Ascending aorta (tissue), 2 donors: ENCODE measurements around the gene INTU. TPM values are rescaled to one million over a fixed set of nuclear protein-coding genes. Genes with fewer than 3 reads are reported as not detected.

Source experiments
- DNase-seq, 2 donors: peaks; one replicate each; pipeline ENCODE4 v3.0.0-alpha.2; 2019; ENCODE audit warnings: low spot score in 2 of 2
- H3K27ac ChIP-seq, 2 donors: fragments of 200-600 bp; sonication (generic); one replicate each; pipeline ENCODE4 v1.5.1; 2016 to 2017; ENCODE audit warnings: mild to moderate bottlenecking in 1 of 2
- H3K27me3 ChIP-seq: fragments of 200-600 bp; sonication (generic); one replicate; pipeline ENCODE4 v1.5.1; 2017
- H3K36me3 ChIP-seq, 2 donors: fragments of 200-600 bp; sonication (generic); one replicate each; pipeline ENCODE4 v1.5.1; 2016
- H3K4me1 ChIP-seq, 2 donors: fragments of 200-600 bp; sonication (generic); one replicate each; pipeline ENCODE4 v1.5.1; 2016 to 2017; ENCODE audit warnings: mild to moderate bottlenecking in 1 of 2
- H3K4me3 ChIP-seq, 2 donors: fragments of 200-600 bp; sonication (generic); one replicate each; pipeline ENCODE4 v1.5.1; 2016 to 2017; ENCODE audit warnings: mild to moderate bottlenecking in 1 of 2
- H3K9me3 ChIP-seq, 2 donors: fragments of 200-600 bp; sonication (generic); one replicate each; pipeline ENCODE4 v1.5.1; 2016
- CTCF ChIP-seq, 3 experiments: fragments of 200-600 bp in 2 of 3; fragments of 450-650 bp in 1 of 3; sonication (generic) in 2 of 3; IDR thresholded peaks; one replicate each; pipeline ENCODE4 v1.5.1; 2016 to 2019; ENCODE audit warnings: antibody characterized with exemption in 3 of 3, mild to moderate bottlenecking in 1 of 3, moderate library complexity in 1 of 3
- intact Hi-C: fragments of 100-400 bp; cut with DNase I; formaldehyde crosslinking; loops from one replicate; pipeline ENCODE4 v1.15.1; 2023
- total RNA-seq: library from RNA; depleted of rRNA; stranded (reverse); fragments of >200 nt; gene quantifications from one replicate; pipeline ENCODE4 v1.1.0, GENCODE V29; 2016

Gene INTU
- total RNA-seq, 1 donor from 2014 or later: 3.1 TPM

- intact Hi-C loops: loop anchor here (1.0 kb wide), 1 partner anchor 127 kb away; no protein-coding TSS in a partner anchor
- Histone ChIP-seq H3K9me3 (no peaks in the 10 kb centered on the region), H3K36me3 (no peaks in the 10 kb centered on the region)
Measured at GRCh38 chr4:127604949-127605709, 27.6 kb upstream of the INTU start.

GRCh38 chr4:127606823-127607222, 25.9 kb upstream of the INTU start:
- H3K9me3 ChIP-seq: no peaks in the 10 kb centered on the region
- no peaks in the 10 kb centered on the region for H3K36me3 ChIP-seq
- no peak for TF ChIP-seq CTCF (IDR thresholded peaks at IDR 0.05)
- intact Hi-C loops: no loop called here
- no peaks in the 10 kb centered on the region for H3K4me1 ChIP-seq
- DNase-seq: no peak
- H3K27ac ChIP-seq: no peak overlapping the region
- no peak overlapping the region for H3K4me3 ChIP-seq
- H3K27me3 ChIP-seq: no peaks in the 10 kb centered on the region

More at GRCh38 chr4:127604949-127605709, 27.6 kb upstream of the INTU start:
- Histone ChIP-seq H3K27me3 (no peaks in the 10 kb centered on the region), H3K27ac (no peak overlapping the region), H3K4me3 (no peak overlapping the region), H3K4me1 (no peaks in the 10 kb centered on the region)
- no peak for DNase-seq
- peak; percentile 20 to 61 (median 49) for TF ChIP-seq CTCF (IDR thresholded peaks at IDR 0.05)

- TF ChIP-seq CTCF (IDR thresholded peaks at IDR 0.05): no peak
- no peaks in the 10 kb centered on the region for H3K27me3 ChIP-seq
- H3K9me3 ChIP-seq: no peaks in the 10 kb centered on the region
- no peak overlapping the region for H3K27ac ChIP-seq
- no peaks in the 10 kb centered on the region for H3K4me1 ChIP-seq
- no peak overlapping the region for H3K4me3 ChIP-seq
- no peak for DNase-seq
- intact Hi-C loops: no loop called here
- no peaks in the 10 kb centered on the region for H3K36me3 ChIP-seq
Measured at GRCh38 chr4:127609484-127609883, 23.3 kb upstream of the INTU start.

GRCh38 chr4:127610488-127610887, 22.3 kb upstream of the INTU start:
- Histone ChIP-seq H3K27me3 (no peaks in the 10 kb centered on the region), H3K9me3 (no peaks in the 10 kb centered on the region), H3K36me3 (no peaks in the 10 kb centered on the region), H3K27ac (no peak overlapping the region), H3K4me3 (no peak overlapping the region), H3K4me1 (no peaks in the 10 kb centered on the region)
- intact Hi-C loops: no loop called here
- TF ChIP-seq CTCF (IDR thresholded peaks at IDR 0.05): no peak
- no peak for DNase-seq

- H3K4me1 ChIP-seq: no peaks in the 10 kb centered on the region
- no peak for DNase-seq
- no peaks in the 10 kb centered on the region for H3K9me3 ChIP-seq
- no peak overlapping the region for H3K4me3 ChIP-seq
- intact Hi-C loops: no loop called here
- no peak overlapping the region for H3K27ac ChIP-seq
- no peak for TF ChIP-seq CTCF (IDR thresholded peaks at IDR 0.05)
- H3K27me3 ChIP-seq: no peaks in the 10 kb centered on the region
- H3K36me3 ChIP-seq: no peaks in the 10 kb centered on the region
Measured at GRCh38 chr4:127616898-127617297, 15.9 kb upstream of the INTU start.
